Erythroblast (primary cell): ENCODE results near the gene ITGA11.

Source experiments
- DNase-seq, 2 experiments: peaks; one replicate each; lab custom pipeline; 2025; lab: John Stamatoyannopoulos, UW
- GATA1 ChIP-seq: IDR thresholded peaks from 2 replicates; pipeline ENCODE4 v1.6.1; 2011; ENCODE audit warnings: low read depth, mild to moderate bottlenecking, control low read depth, low read length, moderate library complexity
- POLR2A ChIP-seq: IDR thresholded peaks from 2 replicates; pipeline ENCODE4 v1.6.1; 2011; ENCODE audit warnings: mild to moderate bottlenecking, low read length

ITGA11 gene

GRCh38 chr15:68328443-68328842 is 103.5 kb downstream of the ITGA11 start:
- no peak for TF ChIP-seq GATA1
- TF ChIP-seq POLR2A, result no peak
- DNase-seq, result no peak

- no peak for DNase-seq
- TF ChIP-seq GATA1 (no peak), POLR2A (no peak)
Measured at GRCh38 chr15:68326711-68327354, 105.1 kb downstream of the ITGA11 start.

- TF ChIP-seq POLR2A (no peak), GATA1 (no peak)
- DNase-seq, result no peak
Measured at GRCh38 chr15:68325726-68326125, 106.2 kb downstream of the ITGA11 start.

- DNase-seq, result no peak
- TF ChIP-seq GATA1, result no peak
- TF ChIP-seq POLR2A, result no peak
Measured at GRCh38 chr15:68322796-68323195, 109.2 kb downstream of the ITGA11 start.

GRCh38 chr15:68321229-68321628 is 110.7 kb downstream of the ITGA11 start:
- no peak for TF ChIP-seq POLR2A
- no peak for TF ChIP-seq GATA1
- DNase-seq, result no peak

GRCh38 chr15:68319997-68320396 is 112.0 kb downstream of the ITGA11 start:
- no peak for DNase-seq
- TF ChIP-seq POLR2A, result no peak
- no peak for TF ChIP-seq GATA1

- TF ChIP-seq POLR2A, result no peak
- TF ChIP-seq GATA1, result no peak
- no peak for DNase-seq
Measured at GRCh38 chr15:68318931-68319909, 112.7 kb downstream of the ITGA11 start.

- no peak for DNase-seq
- TF ChIP-seq GATA1, result no peak
Measured at GRCh38 chr15:68318008-68318835, 113.7 kb downstream of the ITGA11 start.

- TF ChIP-seq GATA1 (no peak), POLR2A (no peak)
Measured at GRCh38 chr15:68317281-68318007, 114.5 kb downstream of the ITGA11 start.

GRCh38 chr15:68316061-68316804 is 115.7 kb downstream of the ITGA11 start:
- peak in 1 of 2 experiments; percentile 10 for DNase-seq
- TF ChIP-seq GATA1, result no peak
- TF ChIP-seq POLR2A, result no peak

More at GRCh38 chr15:68317281-68318007, 114.5 kb downstream of the ITGA11 start:
- DNase-seq, result no peak

- TF ChIP-seq GATA1 (no peak), POLR2A (no peak)
- DNase-seq, result no peak
Measured at GRCh38 chr15:68315495-68316031, 116.4 kb downstream of the ITGA11 start.

- TF ChIP-seq POLR2A, result no peak
- no peak for TF ChIP-seq GATA1
- no peak for DNase-seq
Measured at GRCh38 chr15:68315035-68315434, 116.9 kb downstream of the ITGA11 start.

- no peak for DNase-seq
- TF ChIP-seq GATA1, result no peak
- TF ChIP-seq POLR2A, result no peak
Measured at GRCh38 chr15:68314563-68314962, 117.4 kb downstream of the ITGA11 start.
